ENCODE results near the gene RNF5.

Gene RNF5

DNA sequence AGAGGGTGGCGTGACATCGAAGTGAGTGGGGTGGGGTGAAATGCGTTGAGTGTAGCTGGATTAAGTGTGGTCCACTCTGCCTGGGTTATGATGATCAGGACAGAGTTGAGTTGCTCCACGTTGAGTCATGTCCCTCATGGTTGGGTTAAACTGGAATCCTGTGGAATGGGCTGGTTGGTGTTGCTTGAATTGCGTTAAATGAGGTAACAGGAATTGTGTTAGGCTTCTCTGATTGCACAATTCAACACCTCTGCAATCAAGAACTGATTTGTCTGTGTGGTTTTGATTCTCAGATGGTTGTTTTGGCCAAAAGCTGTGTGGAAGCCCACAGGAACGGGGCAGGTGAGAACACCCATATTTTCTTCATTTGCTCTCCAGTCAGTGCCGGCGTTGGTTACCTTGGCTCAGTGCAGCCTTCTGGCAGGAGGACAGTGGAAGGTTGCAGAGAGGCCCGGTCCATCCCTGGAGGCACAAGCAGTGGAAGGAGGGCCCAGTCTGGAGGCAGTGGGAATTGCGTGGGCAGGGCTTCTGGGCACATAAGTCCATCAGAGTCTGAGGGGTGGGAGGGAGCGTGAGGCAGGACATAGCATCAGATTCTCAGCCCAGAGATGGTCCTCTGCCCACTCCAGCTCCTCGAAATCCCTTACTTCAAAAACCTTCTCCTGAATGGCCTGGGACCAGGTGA is 34.0 kb downstream of the RNF5 start:
- peak; percentile 14; the same call in 1 of the 2 replicates for TF ChIP-seq CEBPB (IDR thresholded peaks at IDR 0.05)
- TF ChIP-seq, protein P1, sequence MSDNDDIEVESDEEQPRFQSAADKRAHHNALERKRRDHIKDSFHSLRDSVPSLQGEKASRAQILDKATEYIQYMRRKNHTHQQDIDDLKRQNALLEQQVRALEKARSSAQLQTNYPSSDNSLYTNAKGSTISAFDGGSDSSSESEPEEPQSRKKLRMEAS (IDR thresholded peaks at IDR 0.05) = no peak

DNA sequence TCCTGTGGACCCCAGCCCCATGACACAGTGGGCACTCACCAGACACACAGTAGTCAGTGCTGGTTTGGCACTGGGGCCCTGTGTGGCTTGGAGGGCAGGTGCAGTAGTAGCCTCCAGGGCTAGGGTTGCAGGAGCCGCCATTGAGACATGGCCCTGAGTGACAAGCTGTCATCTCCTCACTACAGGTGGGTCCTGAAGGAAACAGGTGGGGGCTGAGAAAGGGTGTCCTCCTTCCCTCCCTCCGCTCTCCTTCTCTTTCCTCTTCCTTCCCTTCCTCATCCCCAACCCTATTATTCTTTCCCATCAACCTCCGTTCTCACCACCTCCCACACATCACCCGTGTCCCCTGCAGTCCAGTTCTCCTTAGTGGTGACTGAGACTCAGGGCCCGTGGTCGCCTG is 35.4 kb downstream of the RNF5 start:
- TF ChIP-seq FOXM1 (IDR thresholded peaks at IDR 0.05; ENCODE audit: borderline replicate concordance, low read depth) = no peak
- no peak for TF ChIP-seq YY1 (IDR thresholded peaks at IDR 0.05; ENCODE audit: low read depth)
- no peak for TF ChIP-seq CREB1 (IDR thresholded peaks at IDR 0.05; ENCODE audit: low read depth)
- no peak for TF ChIP-seq TEAD4 (IDR thresholded peaks at IDR 0.05)
- TF ChIP-seq USF1 (IDR thresholded peaks at IDR 0.05) = no peak
- no peak for TF ChIP-seq TCF12 (IDR thresholded peaks at IDR 0.05; ENCODE audit: low read depth)
- TF ChIP-seq, protein P1 (IDR thresholded peaks at IDR 0.05) = no peak
- no peak for TF ChIP-seq ZBTB7A (IDR thresholded peaks at IDR 0.05; ENCODE audit: low read depth)
- no peak for TF ChIP-seq RAD21 (IDR thresholded peaks at IDR 0.05; ENCODE audit: low read depth)
- TF ChIP-seq NFIC (IDR thresholded peaks at IDR 0.05) = no peak
- TF ChIP-seq, protein P2, sequence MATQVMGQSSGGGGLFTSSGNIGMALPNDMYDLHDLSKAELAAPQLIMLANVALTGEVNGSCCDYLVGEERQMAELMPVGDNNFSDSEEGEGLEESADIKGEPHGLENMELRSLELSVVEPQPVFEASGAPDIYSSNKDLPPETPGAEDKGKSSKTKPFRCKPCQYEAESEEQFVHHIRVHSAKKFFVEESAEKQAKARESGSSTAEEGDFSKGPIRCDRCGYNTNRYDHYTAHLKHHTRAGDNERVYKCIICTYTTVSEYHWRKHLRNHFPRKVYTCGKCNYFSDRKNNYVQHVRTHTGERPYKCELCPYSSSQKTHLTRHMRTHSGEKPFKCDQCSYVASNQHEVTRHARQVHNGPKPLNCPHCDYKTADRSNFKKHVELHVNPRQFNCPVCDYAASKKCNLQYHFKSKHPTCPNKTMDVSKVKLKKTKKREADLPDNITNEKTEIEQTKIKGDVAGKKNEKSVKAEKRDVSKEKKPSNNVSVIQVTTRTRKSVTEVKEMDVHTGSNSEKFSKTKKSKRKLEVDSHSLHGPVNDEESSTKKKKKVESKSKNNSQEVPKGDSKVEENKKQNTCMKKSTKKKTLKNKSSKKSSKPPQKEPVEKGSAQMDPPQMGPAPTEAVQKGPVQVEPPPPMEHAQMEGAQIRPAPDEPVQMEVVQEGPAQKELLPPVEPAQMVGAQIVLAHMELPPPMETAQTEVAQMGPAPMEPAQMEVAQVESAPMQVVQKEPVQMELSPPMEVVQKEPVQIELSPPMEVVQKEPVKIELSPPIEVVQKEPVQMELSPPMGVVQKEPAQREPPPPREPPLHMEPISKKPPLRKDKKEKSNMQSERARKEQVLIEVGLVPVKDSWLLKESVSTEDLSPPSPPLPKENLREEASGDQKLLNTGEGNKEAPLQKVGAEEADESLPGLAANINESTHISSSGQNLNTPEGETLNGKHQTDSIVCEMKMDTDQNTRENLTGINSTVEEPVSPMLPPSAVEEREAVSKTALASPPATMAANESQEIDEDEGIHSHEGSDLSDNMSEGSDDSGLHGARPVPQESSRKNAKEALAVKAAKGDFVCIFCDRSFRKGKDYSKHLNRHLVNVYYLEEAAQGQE (IDR thresholded peaks at IDR 0.05; ENCODE audit: low read depth) = no peak
- no peak for TF ChIP-seq CEBPB (IDR thresholded peaks at IDR 0.05)
- no peak for TF ChIP-seq TAF1 (IDR thresholded peaks at IDR 0.05; ENCODE audit: low read depth)
- no peak for TF ChIP-seq EP300 (IDR thresholded peaks at IDR 0.05; ENCODE audit: borderline replicate concordance)
- no peak for TF ChIP-seq EGR1 (IDR thresholded peaks at IDR 0.05)

GRCh38 chr6:32214126-32214525 is 35.9 kb downstream of the RNF5 start:
- no peak for TF ChIP-seq ZBTB7A (IDR thresholded peaks at IDR 0.05; ENCODE audit: low read depth)
- no peak for TF ChIP-seq EP300 (IDR thresholded peaks at IDR 0.05; ENCODE audit: borderline replicate concordance)
- no peak for TF ChIP-seq CEBPB (IDR thresholded peaks at IDR 0.05)
- TF ChIP-seq, protein P1 (IDR thresholded peaks at IDR 0.05) = no peak
- TF ChIP-seq TAF1 (IDR thresholded peaks at IDR 0.05; ENCODE audit: low read depth) = no peak
- no peak for TF ChIP-seq TCF12 (IDR thresholded peaks at IDR 0.05; ENCODE audit: low read depth)
- no peak for TF ChIP-seq YY1 (IDR thresholded peaks at IDR 0.05; ENCODE audit: low read depth)

DNA sequence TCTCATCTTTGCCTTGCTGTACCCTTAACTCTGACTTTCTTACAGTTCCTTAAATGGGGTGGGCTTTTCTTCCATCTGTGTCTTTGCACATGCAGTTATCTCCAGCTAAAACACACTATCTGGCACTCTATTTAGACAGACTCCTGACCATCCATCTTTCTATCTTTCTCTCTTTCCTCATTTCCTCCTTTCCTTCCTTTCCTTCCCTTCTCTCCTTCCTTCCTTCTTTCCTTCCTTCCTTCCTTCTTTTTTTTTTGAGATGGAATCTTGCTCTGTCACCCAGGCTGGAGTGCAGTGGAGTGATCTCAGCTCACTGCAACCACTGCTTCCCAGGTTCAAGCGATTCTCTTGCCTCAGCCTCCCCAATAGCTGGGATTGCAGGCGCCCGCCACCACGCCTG is 37.4 kb downstream of the RNF5 start:
- TF ChIP-seq CREB1 (IDR thresholded peaks at IDR 0.05; ENCODE audit: low read depth) (no peak), ZBTB7A (IDR thresholded peaks at IDR 0.05; ENCODE audit: low read depth) (no peak), TCF12 (IDR thresholded peaks at IDR 0.05; ENCODE audit: low read depth) (no peak), NFIC (IDR thresholded peaks at IDR 0.05) (no peak), USF1 (IDR thresholded peaks at IDR 0.05) (no peak), FOXM1 (IDR thresholded peaks at IDR 0.05; ENCODE audit: borderline replicate concordance, low read depth) (no peak), TEAD4 (IDR thresholded peaks at IDR 0.05) (no peak), RAD21 (IDR thresholded peaks at IDR 0.05; ENCODE audit: low read depth) (no peak), YY1 (IDR thresholded peaks at IDR 0.05; ENCODE audit: low read depth) (no peak), TAF1 (IDR thresholded peaks at IDR 0.05; ENCODE audit: low read depth) (no peak), CEBPB (IDR thresholded peaks at IDR 0.05) (no peak), EGR1 (IDR thresholded peaks at IDR 0.05) (no peak), EP300 (IDR thresholded peaks at IDR 0.05; ENCODE audit: borderline replicate concordance) (no peak)
- TF ChIP-seq, protein P2 (IDR thresholded peaks at IDR 0.05; ENCODE audit: low read depth) = no peak
- TF ChIP-seq, protein P1 (IDR thresholded peaks at IDR 0.05) = no peak

DNA sequence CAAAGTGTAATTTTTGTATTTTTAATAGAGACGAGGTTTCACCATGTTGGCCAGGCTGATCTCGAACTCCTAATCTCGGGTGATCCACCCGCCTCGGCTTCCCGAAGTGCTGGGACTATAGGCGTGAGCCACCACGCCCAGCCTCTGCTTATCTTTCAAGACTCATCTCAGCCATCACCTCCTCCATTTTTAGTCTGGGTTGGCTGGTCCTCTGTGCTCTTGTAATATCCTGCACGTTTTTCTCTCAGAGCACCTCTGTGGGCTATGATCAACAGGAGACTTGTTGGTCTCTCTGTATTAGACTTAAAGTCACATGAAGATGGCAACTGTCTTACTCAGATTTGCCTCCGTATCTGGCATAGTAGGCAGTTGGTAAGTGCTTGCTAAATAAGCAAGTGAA is 38.1 kb downstream of the RNF5 start:
- no peak for TF ChIP-seq CREB1 (IDR thresholded peaks at IDR 0.05; ENCODE audit: low read depth)
- TF ChIP-seq CEBPB (IDR thresholded peaks at IDR 0.05) = no peak
- no peak for TF ChIP-seq EP300 (IDR thresholded peaks at IDR 0.05; ENCODE audit: borderline replicate concordance)

- TF ChIP-seq TCF12 (IDR thresholded peaks at IDR 0.05; ENCODE audit: low read depth) = no peak
- TF ChIP-seq USF1 (IDR thresholded peaks at IDR 0.05) = no peak
- no peak for TF ChIP-seq RAD21 (IDR thresholded peaks at IDR 0.05; ENCODE audit: low read depth)
- no peak for TF ChIP-seq YY1 (IDR thresholded peaks at IDR 0.05; ENCODE audit: low read depth)
- TF ChIP-seq, protein P1 (IDR thresholded peaks at IDR 0.05) = no peak
- TF ChIP-seq CREB1 (IDR thresholded peaks at IDR 0.05; ENCODE audit: low read depth) = no peak
- TF ChIP-seq TAF1 (IDR thresholded peaks at IDR 0.05; ENCODE audit: low read depth) = no peak
- TF ChIP-seq EGR1 (IDR thresholded peaks at IDR 0.05) = no peak
- TF ChIP-seq, protein P2 (IDR thresholded peaks at IDR 0.05; ENCODE audit: low read depth) = no peak
- no peak for TF ChIP-seq EP300 (IDR thresholded peaks at IDR 0.05; ENCODE audit: borderline replicate concordance)
- TF ChIP-seq ZBTB7A (IDR thresholded peaks at IDR 0.05; ENCODE audit: low read depth) = no peak
- TF ChIP-seq NFIC (IDR thresholded peaks at IDR 0.05) = no peak
- no peak for TF ChIP-seq CEBPB (IDR thresholded peaks at IDR 0.05)
These were observed 38.8 kb downstream of the RNF5 start for GRCh38 chr6:32216998-32217397.

Data from Ishikawa (cell line).